Left colon (tissue), 2 donors: ENCODE results near the gene GJC2. TPM values are rescaled to one million over a fixed set of nuclear protein-coding genes. Genes with fewer than 3 reads are reported as not detected.

ENCODE experiments used
- ATAC-seq: fragments of 200-7000 bp; cut with Tn5 transposase; one replicate; pipeline ENCODE4 v1.9.1; 2020; ENCODE audit warnings: mild to moderate bottlenecking, moderate library complexity
- DNase-seq, 2 donors: peaks; one replicate each; pipeline ENCODE4 v3.0.0-alpha.2; 2020
- intact Hi-C, 2 donors: fragments of 100-400 bp; cut with DNase I in 1 of 2; cut with micrococcal nuclease in 1 of 2; formaldehyde crosslinking; loops; one replicate each; pipeline versions ENCODE4 v1.11.2 to v1.14.0; 2022; cut with DNase I, micrococcal nuclease
- total RNA-seq, 2 donors: library from RNA; stranded (reverse); fragmentation: NEBNext Ultra II Directional; extraction: Animal tissue kit (Norgen Biotek cat#: 25700); gene quantifications; one replicate each; pipeline ENCODE4 v1.2.1, GENCODE V29; 2021
- donor health status: DM: no; HTN: no; CAD: no.
- donor health status: DM: yes; HTN: yes; CAD: no.

The GJC2 gene
- total RNA-seq, 2 donors from 2014 or later: 0.49 to 1.5 TPM

- intact Hi-C loops: no loop called here
- DNase-seq: peak in 1 of 2 donors; percentile 22
- no peak for ATAC-seq
Measured at GRCh38 chr1:228142701-228143136, 7.0 kb upstream of the GJC2 start.

- ATAC-seq: no peak
- intact Hi-C loops: no loop called here
- DNase-seq: no peak
Measured at GRCh38 chr1:228143480-228144192, 6.1 kb upstream of the GJC2 start.

GRCh38 chr1:228144193-228144992 lies 5.3 kb upstream of the GJC2 start:
- no peak for DNase-seq
- intact Hi-C loops: no loop called here
- ATAC-seq: no peak

DNA sequence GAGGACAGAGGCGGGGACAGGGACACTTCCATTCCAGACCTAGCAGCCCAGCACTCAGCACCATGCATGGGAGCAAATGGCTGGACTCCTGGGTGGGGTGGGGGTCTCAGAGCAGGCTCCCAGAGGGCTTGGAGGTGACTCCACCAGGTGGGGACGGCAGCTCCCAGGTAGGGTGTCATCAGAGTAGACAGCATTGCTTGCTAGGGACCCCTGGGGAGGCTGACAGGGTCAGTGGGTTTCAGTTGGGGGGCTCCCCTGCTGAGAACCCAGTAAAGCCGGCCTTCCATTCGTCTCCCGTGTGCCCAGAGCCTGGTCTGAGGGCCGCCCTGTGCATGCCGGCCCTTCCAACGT lies 4.8 kb upstream of the GJC2 start:
- DNase-seq: no peak
- ATAC-seq: no peak
- intact Hi-C loops: no loop called here

GRCh38 chr1:228145463-228146416 lies 4.0 kb upstream of the GJC2 start:
- DNase-seq: no peak
- ATAC-seq: no peak
- intact Hi-C loops: no loop called here

GRCh38 chr1:228146417-228147150 lies 3.1 kb upstream of the GJC2 start:
- peak in 1 of 2 donors; percentile 20 for DNase-seq
- intact Hi-C loops: no loop called here

DNA sequence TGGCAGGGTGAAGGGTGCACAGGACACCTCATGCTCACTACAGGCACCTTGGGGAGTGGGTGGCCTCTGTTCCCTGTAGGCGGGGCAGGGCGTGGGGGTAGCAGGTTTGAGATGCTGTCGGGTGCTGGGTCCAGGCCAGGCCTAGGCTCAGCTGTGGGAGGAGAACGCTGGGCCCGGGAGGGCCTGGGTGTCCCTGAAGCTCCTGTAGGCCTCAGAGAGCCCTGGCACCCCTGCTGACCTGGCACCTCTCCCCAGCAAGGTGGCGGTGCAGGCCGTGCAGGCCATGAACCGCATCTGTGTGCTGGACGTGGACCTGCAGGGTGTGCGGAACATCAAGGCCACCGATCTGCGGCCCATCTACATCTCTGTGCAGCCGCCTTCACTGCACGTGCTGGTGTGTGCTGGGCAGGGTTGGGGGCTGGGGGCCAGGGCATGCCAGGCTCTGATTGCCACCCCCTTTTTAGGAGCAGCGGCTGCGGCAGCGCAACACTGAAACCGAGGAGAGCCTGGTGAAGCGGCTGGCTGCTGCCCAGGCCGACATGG lies 2.5 kb upstream of the GJC2 start:
- ATAC-seq: no peak
- intact Hi-C loops: no loop called here
- no peak for DNase-seq

More at GRCh38 chr1:228146417-228147150, 3.1 kb upstream of the GJC2 start:
- ATAC-seq: no peak

GRCh38 chr1:228147768-228148167 lies 2.0 kb upstream of the GJC2 start:
- intact Hi-C loops: no loop called here
- DNase-seq (no peak), ATAC-seq (no peak)

- DNase-seq (peak in 1 of 2 donors; percentile 24), ATAC-seq (no peak)
- intact Hi-C loops: no loop called here
Measured at GRCh38 chr1:228148196-228148861, 1.4 kb upstream of the GJC2 start.

GRCh38 chr1:228148935-228149405 lies 760 bp upstream of the GJC2 start:
- no peak for ATAC-seq
- no peak for DNase-seq
- intact Hi-C loops: no loop called here

- ATAC-seq (peak; percentile 11), DNase-seq (peak; percentile 11 to 26)
- intact Hi-C loops: no loop called here
Measured at GRCh38 chr1:228150120-228150460, 360 bp downstream of the GJC2 start.

DNA sequence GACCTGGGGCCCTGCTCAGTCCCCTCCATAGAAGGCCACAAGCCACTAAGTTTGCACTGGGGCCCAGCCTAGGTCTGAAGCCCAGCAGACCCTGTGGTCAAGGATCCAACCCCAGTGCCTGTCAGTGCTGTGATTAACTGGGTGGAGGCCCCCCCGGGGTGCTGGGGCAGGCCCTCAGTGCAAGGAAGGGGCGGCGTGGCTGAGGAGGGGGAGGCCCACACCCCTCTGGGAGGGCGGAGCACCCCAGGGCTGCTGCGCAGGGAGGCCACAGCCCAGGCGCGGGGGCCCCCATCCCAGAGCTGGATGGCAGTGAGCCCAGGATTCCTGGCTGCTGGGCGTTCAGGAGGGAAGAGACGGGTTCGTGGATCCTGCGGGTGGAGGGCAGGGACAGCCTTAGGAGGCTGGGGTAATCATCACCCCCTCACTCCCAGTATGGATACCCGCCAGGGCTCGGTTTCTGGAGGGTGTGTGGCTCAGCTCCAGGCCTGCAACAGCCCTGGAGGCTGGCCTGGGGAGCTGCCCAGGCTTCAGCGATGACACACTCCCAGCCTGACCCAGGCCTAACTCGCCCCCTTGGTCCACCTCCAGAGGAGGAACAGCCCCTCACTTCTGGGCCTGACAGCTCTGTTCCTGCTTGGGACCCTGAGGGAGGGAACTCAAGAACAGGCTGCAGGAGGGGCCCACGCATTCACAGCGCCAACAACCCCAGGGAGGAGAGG lies 890 bp downstream of the GJC2 start:
- DNase-seq: peak; percentile 42 to 74
- ATAC-seq: peak; percentile 20
- intact Hi-C loops: no loop called here

DNA sequence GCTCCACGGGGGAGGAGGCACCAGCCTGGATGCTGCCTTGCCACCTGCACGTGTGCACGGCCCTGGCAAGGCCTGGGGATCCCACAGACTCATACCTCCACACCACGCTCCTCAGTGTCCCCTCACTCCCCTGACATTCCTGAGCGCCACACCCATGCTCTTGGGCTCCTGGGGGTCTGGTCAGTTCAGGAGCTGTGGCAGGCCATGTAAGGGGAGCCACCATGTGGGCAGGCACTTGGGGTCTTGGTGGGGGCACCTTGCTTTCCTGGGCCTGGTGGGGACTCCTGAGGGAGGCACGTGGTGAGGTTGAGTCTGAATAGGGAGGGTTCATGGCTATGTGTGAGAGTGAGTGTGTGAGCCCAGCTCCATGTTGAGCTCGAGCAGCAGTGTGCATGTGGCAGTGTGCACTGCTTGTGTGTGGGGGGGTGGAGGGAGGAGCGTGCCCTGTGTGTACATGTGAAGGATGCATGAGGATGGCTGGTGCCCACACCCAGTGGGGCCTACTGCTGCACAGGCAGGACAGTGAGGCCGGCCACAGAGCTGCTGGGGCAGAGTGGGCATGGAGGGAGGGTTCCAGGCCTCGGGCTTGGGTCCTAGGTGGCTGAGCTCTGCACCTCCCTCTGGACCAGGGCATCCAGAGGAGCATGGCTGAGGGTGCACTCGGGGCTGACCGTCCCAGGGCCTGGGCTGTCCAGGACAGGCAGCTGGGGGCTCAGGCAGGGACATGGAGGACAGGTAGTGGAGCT lies 1.6 kb downstream of the GJC2 start:
- intact Hi-C loops: no loop called here

GRCh38 chr1:228152097-228152917 lies 2.6 kb downstream of the GJC2 start:
- no peak for DNase-seq
- no peak for ATAC-seq
- intact Hi-C loops: no loop called here

More for the DNA sequence above, 1.6 kb downstream of the GJC2 start:
- ATAC-seq: no peak
- DNase-seq: peak in 1 of 2 donors; percentile 21

DNA sequence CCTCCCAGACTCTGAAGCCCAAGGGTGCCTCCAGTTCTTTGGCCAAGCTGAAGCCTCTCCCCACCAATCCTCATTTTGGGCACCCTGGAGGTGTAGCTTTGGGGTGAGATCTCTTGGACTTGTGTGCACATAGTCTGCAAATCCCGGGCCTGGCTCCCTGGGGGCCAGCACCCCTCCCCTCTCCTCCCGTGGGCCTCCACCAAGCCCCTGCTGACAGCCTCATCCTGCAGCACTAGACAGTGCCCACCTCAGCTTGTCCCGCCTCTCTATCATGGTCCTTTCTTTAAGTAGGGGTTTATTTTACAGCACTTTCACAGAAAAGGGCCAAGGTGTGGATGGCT lies 3.2 kb downstream of the GJC2 start:
- DNase-seq: no peak
- intact Hi-C loops: no loop called here
- ATAC-seq: no peak
